ENCODE data around the gene PTH2.
A peak's percentile ranks its signal among the peaks of the same experiment; 100 is the strongest.

The PTH2 gene

DNA sequence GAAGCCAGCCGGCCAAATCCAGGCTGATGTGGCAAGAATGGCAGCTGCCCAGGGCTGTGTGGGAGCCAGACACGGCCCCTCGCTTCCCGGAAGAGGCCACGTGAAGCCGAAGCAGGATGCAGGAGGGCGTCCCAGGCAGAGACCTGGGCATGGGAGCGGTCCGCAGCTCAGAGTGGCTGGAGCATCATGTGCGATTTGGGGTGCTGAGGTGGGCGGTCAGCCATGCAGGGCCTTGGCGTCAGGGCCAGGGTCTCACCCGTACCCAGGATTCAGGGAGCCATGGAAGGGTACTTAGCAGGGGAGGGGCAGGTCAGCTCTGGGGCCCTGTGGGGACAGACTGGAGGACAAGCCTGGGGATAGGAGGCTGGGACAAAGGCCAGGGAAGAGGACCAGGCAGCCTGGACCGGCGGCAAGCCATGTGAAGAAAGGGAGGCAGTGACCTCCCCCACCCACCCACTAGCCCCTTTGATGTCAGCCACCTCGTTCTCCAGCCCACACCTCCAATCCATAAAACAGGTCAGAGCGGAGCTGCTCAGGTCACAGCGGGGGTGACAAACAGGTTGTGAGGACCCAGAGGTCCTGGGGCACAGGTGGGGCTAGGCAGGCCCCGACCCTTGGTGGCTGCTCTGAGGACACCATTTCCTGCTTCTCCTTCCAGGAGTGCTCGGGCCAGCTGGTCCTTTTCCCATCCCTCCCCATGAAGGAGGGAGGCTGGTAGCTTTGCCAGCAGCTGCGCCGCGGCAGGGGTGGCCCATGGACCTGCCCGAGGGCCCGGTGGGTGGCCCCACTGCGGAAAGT lies 32.9 kb downstream of the PTH2 start:
- no peak overlapping the region for H4K8ac ChIP-seq (ENCODE audit: low read depth, low read length)
- H3K9ac ChIP-seq (ENCODE audit: low read depth, low read length, poor library complexity) = no peak overlapping the region
- H2AK5ac ChIP-seq (ENCODE audit: low read depth, low read length) = peak overlapping the region; percentile 96
- peak overlapping the region; percentile 59 for H3K18ac ChIP-seq (ENCODE audit: low read length)
- no peak for DNase-seq (ENCODE audit: low spot score)
- no CpG with 5 or more reads among the region's 26 CpGs for WGBS, 2 donors (ENCODE audit: extremely low coverage in 2 of 2, insufficient read length in 2 of 2, insufficient replicate concordance in 1 of 2)
- peaks cover 0 to 7% (median 0%) of the 10 kb centered on the region in 3 experiments for H3K27me3 ChIP-seq (ENCODE audit: control insufficient read depth in 3 of 3, insufficient read depth in 3 of 3, low read depth in 1 of 3, low read length in 3 of 3)
- no peak overlapping the region for H2AFZ ChIP-seq (ENCODE audit: low read length)
- no peak overlapping the region for H3K23ac ChIP-seq (ENCODE audit: low read depth, low read length, poor library complexity)
- peaks cover 4 to 7% of the 10 kb centered on the region in 2 donors for H3K4me1 ChIP-seq (ENCODE audit: control insufficient read depth in 2 of 2, insufficient read depth in 1 of 2, low read depth in 1 of 2, low read length in 2 of 2)
- H2BK12ac ChIP-seq (ENCODE audit: low read length) = peak overlapping the region; percentile 63
- H2BK120ac ChIP-seq (ENCODE audit: low read depth, low read length) = peak overlapping the region; percentile 28
- no peaks in the 10 kb centered on the region for H3K79me1 ChIP-seq (ENCODE audit: low read depth, low read length)
- no peak overlapping the region for H3K4me3 ChIP-seq (ENCODE audit: low read length in 2 of 2)
- H2BK5ac ChIP-seq (ENCODE audit: low read length) = peak overlapping the region; percentile 36
- H3K36me3 ChIP-seq (replicated peaks in 1 of 2; ENCODE audit: control insufficient read depth in 2 of 2, insufficient read depth in 2 of 2, low read length in 2 of 2) = no peaks in the 10 kb centered on the region
- H3K4ac ChIP-seq (ENCODE audit: low read length) = peak overlapping the region; percentile 53
- no peak overlapping the region for H3K4me2 ChIP-seq (ENCODE audit: insufficient read depth, low read length, poor library complexity, severe bottlenecking)
- H3K27ac ChIP-seq (replicated peaks; ENCODE audit: low read length) = no peak overlapping the region
- no peaks in the 10 kb centered on the region for H3K9me3 ChIP-seq (replicated peaks in 1 of 2; ENCODE audit: control insufficient read depth in 2 of 2, insufficient read depth in 1 of 2, low read depth in 1 of 2, low read length in 2 of 2)
- no peak overlapping the region for H4K91ac ChIP-seq (ENCODE audit: low read depth, low read length, poor library complexity)
- peak overlapping the region; percentile 96 for H2BK15ac ChIP-seq (ENCODE audit: low read length)
- no peak overlapping the region for H3K14ac ChIP-seq (ENCODE audit: low read length)

GRCh38 chr19:49389406-49389805 lies 33.8 kb downstream of the PTH2 start:
- H2BK12ac ChIP-seq (ENCODE audit: low read length) = no peak overlapping the region
- no peaks in the 10 kb centered on the region for H3K79me1 ChIP-seq (ENCODE audit: low read depth, low read length)
- no peak overlapping the region for H3K9ac ChIP-seq (ENCODE audit: low read depth, low read length, poor library complexity)
- no peaks in the 10 kb centered on the region for H3K36me3 ChIP-seq (replicated peaks in 1 of 2; ENCODE audit: control insufficient read depth in 2 of 2, insufficient read depth in 2 of 2, low read length in 2 of 2)
- H3K18ac ChIP-seq (ENCODE audit: low read length) = peak overlapping the region; percentile 64
- DNase-seq (ENCODE audit: low spot score) = no peak
- no peak overlapping the region for H3K14ac ChIP-seq (ENCODE audit: low read length)
- H3K4me3 ChIP-seq (ENCODE audit: low read length in 2 of 2) = no peak overlapping the region
- H3K9me3 ChIP-seq (replicated peaks in 1 of 2; ENCODE audit: control insufficient read depth in 2 of 2, insufficient read depth in 1 of 2, low read depth in 1 of 2, low read length in 2 of 2) = no peaks in the 10 kb centered on the region
- no peak overlapping the region for H2BK5ac ChIP-seq (ENCODE audit: low read length)
- no CpG with 5 or more reads among the region's 20 CpGs for WGBS, 2 donors (ENCODE audit: extremely low coverage in 2 of 2, insufficient read length in 2 of 2, insufficient replicate concordance in 1 of 2)
- H3K4me2 ChIP-seq (ENCODE audit: insufficient read depth, low read length, poor library complexity, severe bottlenecking) = no peak overlapping the region
- no peak overlapping the region for H2BK120ac ChIP-seq (ENCODE audit: low read depth, low read length)
- no peak overlapping the region for H2AFZ ChIP-seq (ENCODE audit: low read length)
- H2BK15ac ChIP-seq (ENCODE audit: low read length) = peak overlapping the region; percentile 96
- no peak overlapping the region for H3K23ac ChIP-seq (ENCODE audit: low read depth, low read length, poor library complexity)
- no peak overlapping the region for H4K91ac ChIP-seq (ENCODE audit: low read depth, low read length, poor library complexity)
- no peak overlapping the region for H3K27ac ChIP-seq (replicated peaks; ENCODE audit: low read length)
- no peak overlapping the region for H4K8ac ChIP-seq (ENCODE audit: low read depth, low read length)
- H3K4ac ChIP-seq (ENCODE audit: low read length) = no peak overlapping the region
- peak overlapping the region; percentile 70 for H2AK5ac ChIP-seq (ENCODE audit: low read depth, low read length)
- H3K27me3 ChIP-seq (ENCODE audit: control insufficient read depth in 3 of 3, insufficient read depth in 3 of 3, low read depth in 1 of 3, low read length in 3 of 3) = peaks cover 0 to 7% (median 0%) of the 10 kb centered on the region in 3 experiments
- peaks cover 4% of the 10 kb centered on the region in 2 donors for H3K4me1 ChIP-seq (ENCODE audit: control insufficient read depth in 2 of 2, insufficient read depth in 1 of 2, low read depth in 1 of 2, low read length in 2 of 2)

DNA sequence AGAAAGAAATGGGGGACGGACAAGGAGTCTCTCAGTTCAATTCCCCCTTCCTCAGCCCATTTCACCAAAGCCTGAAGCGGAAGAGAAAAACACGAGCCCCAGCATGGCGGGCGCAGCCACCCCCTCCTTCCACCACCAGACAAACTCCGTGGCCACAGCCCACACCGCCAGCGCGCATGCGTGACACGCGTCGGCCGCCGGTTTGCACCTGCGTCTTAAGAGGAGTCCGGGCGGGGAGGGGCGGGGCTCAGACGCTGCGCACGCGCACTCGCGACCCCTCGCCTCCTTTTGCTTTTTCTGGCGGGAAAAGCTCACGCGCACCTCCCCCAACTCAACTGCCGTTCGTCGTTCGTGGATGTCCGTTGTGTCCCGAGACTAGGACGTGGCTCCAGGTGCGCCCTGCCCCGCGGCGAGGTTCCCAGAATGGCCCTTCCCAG lies 35.3 kb downstream of the PTH2 start, which contains the start of gene KASH5:
Gene KASH5 (plus strand): TSS at position 314 of the 437 bp plus-strand sequence. CDS start 2,635 bp downstream, outside the sequence.
- WGBS, 2 donors (ENCODE audit: extremely low coverage in 2 of 2, insufficient read length in 2 of 2, insufficient replicate concordance in 1 of 2) = no CpG with 5 or more reads among the region's 40 CpGs

GRCh38 chr19:49383599-49383998 lies 39.6 kb downstream of the PTH2 start:
- H4K8ac ChIP-seq (ENCODE audit: low read depth, low read length) = no peak overlapping the region
- no peak overlapping the region for H2AK5ac ChIP-seq (ENCODE audit: low read depth, low read length)
- no peak overlapping the region for H3K14ac ChIP-seq (ENCODE audit: low read length)
- WGBS, 2 donors (ENCODE audit: extremely low coverage in 2 of 2, insufficient read length in 2 of 2, insufficient replicate concordance in 1 of 2) = no CpG with 5 or more reads among the region's 1 CpG
- H3K18ac ChIP-seq (ENCODE audit: low read length) = no peak overlapping the region
- H4K91ac ChIP-seq (ENCODE audit: low read depth, low read length, poor library complexity) = no peak overlapping the region
- no peaks in the 10 kb centered on the region for H3K36me3 ChIP-seq (replicated peaks in 1 of 2; ENCODE audit: control insufficient read depth in 2 of 2, insufficient read depth in 2 of 2, low read length in 2 of 2)
- H2BK12ac ChIP-seq (ENCODE audit: low read length) = no peak overlapping the region
- H3K23ac ChIP-seq (ENCODE audit: low read depth, low read length, poor library complexity) = no peak overlapping the region
- no peak overlapping the region for H3K4me2 ChIP-seq (ENCODE audit: insufficient read depth, low read length, poor library complexity, severe bottlenecking)
- peaks cover 2% of the 10 kb centered on the region in 2 donors for H3K9me3 ChIP-seq (replicated peaks in 1 of 2; ENCODE audit: control insufficient read depth in 2 of 2, insufficient read depth in 1 of 2, low read depth in 1 of 2, low read length in 2 of 2)
- H2BK120ac ChIP-seq (ENCODE audit: low read depth, low read length) = no peak overlapping the region
- no peaks in the 10 kb centered on the region for H3K27me3 ChIP-seq (ENCODE audit: control insufficient read depth in 3 of 3, insufficient read depth in 3 of 3, low read depth in 1 of 3, low read length in 3 of 3)
- H2BK15ac ChIP-seq (ENCODE audit: low read length) = no peak overlapping the region
- H3K27ac ChIP-seq (replicated peaks; ENCODE audit: low read length) = no peak overlapping the region
- no peaks in the 10 kb centered on the region for H3K79me1 ChIP-seq (ENCODE audit: low read depth, low read length)
- no peak overlapping the region for H3K4ac ChIP-seq (ENCODE audit: low read length)
- H3K4me3 ChIP-seq (ENCODE audit: low read length in 2 of 2) = no peak overlapping the region
- no peak overlapping the region for H3K9ac ChIP-seq (ENCODE audit: low read depth, low read length, poor library complexity)
- no peaks in the 10 kb centered on the region for H3K4me1 ChIP-seq (ENCODE audit: control insufficient read depth in 2 of 2, insufficient read depth in 1 of 2, low read depth in 1 of 2, low read length in 2 of 2)
- DNase-seq (ENCODE audit: low spot score) = no peak
- H2BK5ac ChIP-seq (ENCODE audit: low read length) = no peak overlapping the region
- no peak overlapping the region for H2AFZ ChIP-seq (ENCODE audit: low read length)

More for the DNA sequence above, 35.3 kb downstream of the PTH2 start, which contains the start of gene KASH5:
- Histone ChIP-seq H3K4ac (ENCODE audit: low read length) (no peak within 1 kb of the TSS), H4K8ac (ENCODE audit: low read depth, low read length) (no peak within 1 kb of the TSS), H2AFZ (ENCODE audit: low read length) (no peak within 1 kb of the TSS), H3K4me3 (ENCODE audit: low read length in 2 of 2) (no peak within 1 kb of the TSS), H3K9ac (ENCODE audit: low read depth, low read length, poor library complexity) (no peak within 1 kb of the TSS), H3K23ac (ENCODE audit: low read depth, low read length, poor library complexity) (peak within 1 kb of the TSS; percentile 65), H2BK120ac (ENCODE audit: low read depth, low read length) (no peak within 1 kb of the TSS), H3K9me3 (replicated peaks in 1 of 2; ENCODE audit: control insufficient read depth in 2 of 2, insufficient read depth in 1 of 2, low read depth in 1 of 2, low read length in 2 of 2) (no peaks in the 10 kb centered on the region), H4K91ac (ENCODE audit: low read depth, low read length, poor library complexity) (no peak within 1 kb of the TSS), H2BK15ac (ENCODE audit: low read length) (no peak within 1 kb of the TSS), H3K4me2 (ENCODE audit: insufficient read depth, low read length, poor library complexity, severe bottlenecking) (no peak within 1 kb of the TSS), H3K36me3 (replicated peaks in 1 of 2; ENCODE audit: control insufficient read depth in 2 of 2, insufficient read depth in 2 of 2, low read length in 2 of 2) (no peaks in the 10 kb centered on the region), H3K4me1 (ENCODE audit: control insufficient read depth in 2 of 2, insufficient read depth in 1 of 2, low read depth in 1 of 2, low read length in 2 of 2) (no peaks in the 10 kb centered on the region), H2BK12ac (ENCODE audit: low read length) (peak within 1 kb of the TSS; percentile 58), H3K79me1 (ENCODE audit: low read depth, low read length) (no peaks in the 10 kb centered on the region), H2AK5ac (ENCODE audit: low read depth, low read length) (peak within 1 kb of the TSS; percentile 81), H2BK5ac (ENCODE audit: low read length) (no peak within 1 kb of the TSS), H3K27me3 (ENCODE audit: control insufficient read depth in 3 of 3, insufficient read depth in 3 of 3, low read depth in 1 of 3, low read length in 3 of 3) (peaks cover 0 to 2% (median 0%) of the 10 kb centered on the region in 3 experiments), H3K18ac (ENCODE audit: low read length) (peak within 1 kb of the TSS; percentile 17), H3K27ac (replicated peaks; ENCODE audit: low read length) (no peak within 1 kb of the TSS), H3K14ac (ENCODE audit: low read length) (no peak within 1 kb of the TSS)
- DNase-seq (ENCODE audit: low spot score) = no peak

All from neuronal stem cell (in vitro differentiated cells).